Measurements from ENCODE around the gene S100A5.
A peak's percentile ranks its signal among the peaks of the same experiment; 100 is the strongest.

GRCh38 chr1:153535242-153536011 lies 5.3 kb downstream of the S100A5 start, which contains the start of gene S100A6:
- TF ChIP-seq CTCF (IDR thresholded peaks at IDR 0.05 in 4 of 5, conservative IDR thresholded peaks at IDR 0.05 in 1 of 5) (no peak), POLR2A (IDR thresholded peaks at IDR 0.05) (peak in 1 of 2 donors; percentile 76)

All from gastrocnemius medialis (tissue), 4 donors.